Heart left ventricle (tissue), 16 donors: ENCODE data around the gene CFB. TPM values are rescaled to one million over a fixed set of nuclear protein-coding genes. Genes with fewer than 3 reads are reported as not detected.

Experiments
- ATAC-seq, 4 donors: fragments of 200-7000 bp; cut with Tn5 transposase; one replicate each; pipeline ENCODE4 v1.9.1; 2020 to 2022; ENCODE audit warnings: moderate library complexity in 4 of 4, mild to moderate bottlenecking in 3 of 4, moderate number of reproducible peaks in 1 of 4
- DNase-seq, 5 donors: peaks; one replicate each; pipeline ENCODE4 v3.0.0-alpha.2; 2020
- H3K27ac ChIP-seq, 12 donors: fragments of 200-600 bp; sonication (generic) in 4 of 12; one replicate each; pipeline versions ENCODE4 v1.5.0 to v1.8.0; 2016 to 2022; ENCODE audit warnings: mild to moderate bottlenecking in 2 of 12
- H3K27me3 ChIP-seq, 9 donors: fragments of 200-600 bp; sonication (generic) in 2 of 9; one replicate each; pipeline versions ENCODE4 v1.5.1 to v1.8.0; 2016 to 2022; ENCODE audit warnings: mild to moderate bottlenecking in 3 of 9
- H3K36me3 ChIP-seq, 9 donors: fragments of 200-600 bp; sonication (generic) in 2 of 9; one replicate each; pipeline versions ENCODE4 v1.5.0 to v1.8.0; 2018 to 2022; ENCODE audit warnings: mild to moderate bottlenecking in 2 of 9
- H3K4me1 ChIP-seq, 12 donors: fragments of 200-600 bp; sonication (generic) in 4 of 12; one replicate each; pipeline versions ENCODE4 v1.5.0 to v1.8.0; 2016 to 2022; ENCODE audit warnings: mild to moderate bottlenecking in 3 of 12
- H3K4me3 ChIP-seq, 12 donors: fragments of 200-600 bp; sonication (generic) in 4 of 12; one replicate each; pipeline versions ENCODE4 v1.5.0 to v1.8.0; 2017 to 2022; ENCODE audit warnings: mild to moderate bottlenecking in 9 of 12, moderate library complexity in 4 of 12
- H3K9me3 ChIP-seq, 12 donors: fragments of 200-600 bp; sonication (generic) in 4 of 12; one replicate each; pipeline versions ENCODE4 v1.5.0 to v1.8.0; 2016 to 2022; ENCODE audit warnings: mild to moderate bottlenecking in 1 of 12
- POLR2A ChIP-seq, 2 donors: fragments of 450-650 bp; IDR thresholded peaks; one replicate each; pipeline ENCODE4 v1.6.1; 2017; ENCODE audit warnings: antibody characterized with exemption in 2 of 2, mild to moderate bottlenecking in 2 of 2, moderate library complexity in 2 of 2
- WGBS, 4 donors: extraction: QIAGEN DNeasy Blood & Tissue Kit in 2 of 4; methylation state at CpG; one replicate each; pipeline versions ENCODE4 v1.1.5 to v1.1.7; 2013 to 2018; 5-methylcytosine and 5-hydroxymethylcytosine counted together
- intact Hi-C, 10 donors: fragments of 100-400 bp; cut with DNase I; formaldehyde crosslinking; loops; one replicate each; pipeline versions ENCODE4 v1.11.1 to v1.14.2; 2022
- polyA plus RNA-seq, 2 donors: library from polyadenylated mRNA; stranded (reverse); fragments of 200-250 nt; gene quantifications; one replicate each; pipeline ENCODE4 v1.2.3, GENCODE V29; 2013
- total RNA-seq, 9 donors: library from RNA; depleted of rRNA in 2 of 9; stranded (reverse); fragments of >200 nt in 2 of 9; fragmentation: NEBNext Ultra II Directional in 3 of 9; extraction: Animal tissue kit (Norgen Biotek cat#: 25700) in 3 of 9; gene quantifications; one replicate each; pipeline versions ENCODE4 v1.1.0 to v1.2.4, GENCODE V29; 2016 to 2023
- TF ChIP-seq, protein P1 (sequence below), 12 donors: fragments of 200-600 bp; sonication (generic) in 4 of 12; IDR thresholded peaks; one replicate each; pipeline versions ENCODE4 v1.5.0 to v1.8.0; 2018 to 2022; ENCODE audit warnings: antibody characterized with exemption in 12 of 12, mild to moderate bottlenecking in 5 of 12
- donor health status: ischemic (EF 13 %, LVEDD 7.1; RV severe dilation, severe dysfunction).
- donor health status: healthy with polysubstance abuse.
- donor health status: DM: no; HTN: yes; CAD: no.
- donor health status: DM: no; HTN: no; CAD: no.
- donor health status: ischemic (EF 25% LVEDD 6.9; RV normal size, moderate dysfunction).
- donor health status: ischemic (EF 25% LVEDD 5.7; RV mildly dilated, moderate dysfunction).
- donor health status: healthy.
- donor health status: DM: yes; HTN: yes; CAD: no.
- donor health status: ischemic (EF 35%, LVEDD 5.7; RV mildly dilated, moderate dysfunction).
- donor health status: nonischemic (EF 11% LVEDD 7.7; RV severe dilation, severe dysfunction).
- donor health status: DM: yes; HTN: yes; CAD: no.
- donor health status: PGD.
- donor health status: ischemic (EF 29% LVEDD 5.4; RV normal size, mild dysfunction).
- donor health status: nonischemic (EF 23%, LVEDD 6.1; RV moderate dilation, normal function).

The CFB gene
- total and polyA plus RNA-seq, 11 donors, result 3.0 to 151 (median 5.3) TPM

DNA sequence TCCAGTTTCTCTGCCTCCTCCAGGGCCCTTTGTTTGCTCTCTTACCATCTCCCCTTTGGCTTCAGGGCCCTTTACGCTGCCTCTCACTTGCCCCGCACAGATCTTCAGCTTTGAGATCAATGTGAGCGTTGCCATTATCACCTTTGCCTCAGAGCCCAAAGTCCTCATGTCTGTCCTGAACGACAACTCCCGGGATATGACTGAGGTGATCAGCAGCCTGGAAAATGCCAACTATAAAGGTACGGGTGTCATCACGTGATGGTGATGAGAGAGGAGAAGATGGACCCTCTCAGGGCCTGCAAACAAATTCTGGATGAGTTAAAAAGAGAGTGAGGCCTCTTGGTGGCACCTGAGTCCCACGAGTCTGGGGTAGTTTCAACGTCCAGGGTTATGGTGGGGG lies 10.1 kb upstream of the CFB start:
- TF ChIP-seq POLR2A (IDR thresholded peaks at IDR 0.05), result no peak
- TF ChIP-seq, protein P1, sequence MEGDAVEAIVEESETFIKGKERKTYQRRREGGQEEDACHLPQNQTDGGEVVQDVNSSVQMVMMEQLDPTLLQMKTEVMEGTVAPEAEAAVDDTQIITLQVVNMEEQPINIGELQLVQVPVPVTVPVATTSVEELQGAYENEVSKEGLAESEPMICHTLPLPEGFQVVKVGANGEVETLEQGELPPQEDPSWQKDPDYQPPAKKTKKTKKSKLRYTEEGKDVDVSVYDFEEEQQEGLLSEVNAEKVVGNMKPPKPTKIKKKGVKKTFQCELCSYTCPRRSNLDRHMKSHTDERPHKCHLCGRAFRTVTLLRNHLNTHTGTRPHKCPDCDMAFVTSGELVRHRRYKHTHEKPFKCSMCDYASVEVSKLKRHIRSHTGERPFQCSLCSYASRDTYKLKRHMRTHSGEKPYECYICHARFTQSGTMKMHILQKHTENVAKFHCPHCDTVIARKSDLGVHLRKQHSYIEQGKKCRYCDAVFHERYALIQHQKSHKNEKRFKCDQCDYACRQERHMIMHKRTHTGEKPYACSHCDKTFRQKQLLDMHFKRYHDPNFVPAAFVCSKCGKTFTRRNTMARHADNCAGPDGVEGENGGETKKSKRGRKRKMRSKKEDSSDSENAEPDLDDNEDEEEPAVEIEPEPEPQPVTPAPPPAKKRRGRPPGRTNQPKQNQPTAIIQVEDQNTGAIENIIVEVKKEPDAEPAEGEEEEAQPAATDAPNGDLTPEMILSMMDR (IDR thresholded peaks at IDR 0.05), result no peak
- Histone ChIP-seq H3K36me3 (peaks cover 0 to 10% (median 0%) of the 10 kb centered on the region in 9 donors), H3K4me1 (no peaks in the 10 kb centered on the region), H3K27me3 (no peaks in the 10 kb centered on the region), H3K27ac (no peak overlapping the region), H3K4me3 (no peak overlapping the region), H3K9me3 (no peaks in the 10 kb centered on the region)
- no peak for DNase-seq
- intact Hi-C loops, result no loop called here
- whole genome bisulfite sequencing, 4 donors, result 75 to 79% (median 76%) methylated on average over 9 of the region's 9 CpGs
- ATAC-seq, result no peak

DNA sequence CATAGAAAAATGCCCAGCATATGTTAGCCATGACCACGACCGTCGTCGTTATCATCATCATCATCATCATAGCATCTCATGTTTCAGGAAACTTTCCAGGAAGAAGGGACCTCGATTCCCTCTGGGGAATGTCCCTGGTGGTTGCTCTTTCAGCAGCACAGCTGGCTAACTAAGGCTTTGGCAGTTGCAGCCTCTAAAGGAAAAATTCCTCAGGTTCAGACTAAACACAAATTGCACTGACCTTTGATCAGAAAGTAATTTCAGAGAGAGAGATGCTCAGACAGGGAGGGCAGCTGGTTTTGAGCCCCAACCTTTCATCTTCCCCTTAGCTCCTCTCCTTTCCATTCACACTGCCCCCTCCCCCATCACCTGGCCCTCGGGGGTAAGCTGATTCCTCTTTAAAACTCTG lies 5.6 kb upstream of the CFB start:
- Histone ChIP-seq H3K27ac (no peak overlapping the region), H3K27me3 (peaks cover 0 to 11% (median 0%) of the 10 kb centered on the region in 9 donors), H3K4me1 (peaks cover 0 to 8% (median 0%) of the 10 kb centered on the region in 12 donors), H3K4me3 (no peak overlapping the region), H3K36me3 (peaks cover 0 to 10% (median 0%) of the 10 kb centered on the region in 9 donors), H3K9me3 (no peaks in the 10 kb centered on the region)
- DNase-seq, result no peak
- intact Hi-C loops, result no loop called here
- WGBS, 4 donors, result 12 to 23% (median 15%) methylated on average over 6 of the region's 6 CpGs
- TF ChIP-seq, protein P1 (IDR thresholded peaks at IDR 0.05), result no peak
- TF ChIP-seq POLR2A (IDR thresholded peaks at IDR 0.05), result no peak
- ATAC-seq, result no peak

DNA sequence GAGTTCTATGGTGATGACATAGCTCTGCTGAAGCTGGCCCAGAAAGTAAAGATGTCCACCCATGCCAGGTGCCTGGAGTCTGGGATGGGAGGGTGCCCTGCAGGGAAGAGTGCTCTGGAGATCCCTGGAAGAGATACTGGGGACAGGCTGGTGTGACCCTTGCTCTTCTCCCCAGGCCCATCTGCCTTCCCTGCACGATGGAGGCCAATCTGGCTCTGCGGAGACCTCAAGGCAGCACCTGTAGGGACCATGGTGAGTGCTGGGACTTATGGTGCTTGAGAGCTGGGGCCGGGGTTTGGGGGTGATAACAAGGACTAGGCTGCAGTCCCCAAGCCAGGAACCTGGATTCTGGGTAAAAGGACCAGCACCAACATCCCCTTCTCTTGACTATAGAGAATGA lies 2.2 kb upstream of the CFB start:
- Histone ChIP-seq H3K9me3 (no peaks in the 10 kb centered on the region), H3K27me3 (peaks cover 0 to 11% (median 0%) of the 10 kb centered on the region in 9 donors), H3K27ac (no peak overlapping the region), H3K36me3 (peaks cover 0 to 10% (median 0%) of the 10 kb centered on the region in 9 donors), H3K4me1 (peaks cover 0 to 17% (median 0%) of the 10 kb centered on the region in 12 donors), H3K4me3 (no peak overlapping the region)
- ATAC-seq (no peak), DNase-seq (no peak)
- TF ChIP-seq POLR2A (IDR thresholded peaks at IDR 0.05), result no peak
- TF ChIP-seq, protein P1 (IDR thresholded peaks at IDR 0.05), result no peak
- intact Hi-C loops, result no loop called here
- WGBS, 4 donors, result 78 to 86% (median 80%) methylated on average over 3 of the region's 3 CpGs

DNA sequence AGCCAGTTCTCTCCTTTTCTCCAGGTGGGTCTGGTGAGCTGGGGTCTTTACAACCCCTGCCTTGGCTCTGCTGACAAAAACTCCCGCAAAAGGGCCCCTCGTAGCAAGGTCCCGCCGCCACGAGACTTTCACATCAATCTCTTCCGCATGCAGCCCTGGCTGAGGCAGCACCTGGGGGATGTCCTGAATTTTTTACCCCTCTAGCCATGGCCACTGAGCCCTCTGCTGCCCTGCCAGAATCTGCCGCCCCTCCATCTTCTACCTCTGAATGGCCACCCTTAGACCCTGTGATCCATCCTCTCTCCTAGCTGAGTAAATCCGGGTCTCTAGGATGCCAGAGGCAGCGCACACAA lies 765 bp upstream of the CFB start:
- peaks cover 0 to 2% (median 0%) of the 10 kb centered on the region in 9 donors for H3K36me3 ChIP-seq
- ATAC-seq (no peak), DNase-seq (no peak)
- 80 to 82% (median 80%) methylated on average over 8 to 9 of the region's 9 CpGs for WGBS, 4 donors
- H3K4me1 ChIP-seq, result peaks cover 0 to 17% (median 0%) of the 10 kb centered on the region in 12 donors
- intact Hi-C loops, result loop anchor here in 1 of 10 donors (5.0 kb wide), 1 partner anchor 38 kb away; no protein-coding TSS in a partner anchor
- peak overlapping the region; percentile 18 to 86 (median 61) for H3K27ac ChIP-seq
- no peaks in the 10 kb centered on the region for H3K9me3 ChIP-seq
- peak overlapping the region in 5 of 12 donors; percentile 27 to 50 (median 46) for H3K4me3 ChIP-seq
- H3K27me3 ChIP-seq, result peaks cover 0 to 11% (median 0%) of the 10 kb centered on the region in 9 donors
- TF ChIP-seq POLR2A (IDR thresholded peaks at IDR 0.05), result no peak
- TF ChIP-seq, protein P1 (IDR thresholded peaks at IDR 0.05), result no peak
